Parathyroid adenoma (tissue), 2 donors: ENCODE data around the gene ABHD17B.

Experiments used
- H2AFZ ChIP-seq: fragments of 300-600 bp; sonication (generic); one replicate; pipeline ENCODE4 v1.7.0; 2017; ENCODE audit warnings: antibody characterized with exemption, mild to moderate bottlenecking
- H3K27ac ChIP-seq: fragments of 300-600 bp; sonication (generic); one replicate; pipeline ENCODE4 v1.7.0; 2017
- H3K27me3 ChIP-seq: fragments of 300-600 bp; sonication (generic); one replicate; pipeline ENCODE4 v1.7.0; 2017; ENCODE audit warnings: low read length; ENCODE audit not compliant: control insufficient read depth, insufficient read depth
- H3K36me3 ChIP-seq: fragments of 300-600 bp; sonication (generic); one replicate; pipeline ENCODE4 v1.7.0; 2017; ENCODE audit warnings: low read length; ENCODE audit not compliant: control insufficient read depth, insufficient read depth
- H3K4me1 ChIP-seq: fragments of 300-600 bp; sonication (generic); one replicate; pipeline ENCODE4 v1.7.0; 2017; ENCODE audit warnings: control low read depth
- H3K4me2 ChIP-seq: fragments of 300-600 bp; sonication (generic); one replicate; pipeline ENCODE4 v1.7.0; 2017; ENCODE audit warnings: low read length
- H3K4me3 ChIP-seq: fragments of 300-600 bp; sonication (generic); one replicate; pipeline ENCODE4 v1.7.0; 2017; ENCODE audit warnings: low read depth, low read length
- H3K79me2 ChIP-seq: fragments of 300-600 bp; sonication (generic); one replicate; pipeline ENCODE4 v1.7.0; 2017; ENCODE audit warnings: control low read depth
- H3K9ac ChIP-seq: fragments of 300-600 bp; sonication (generic); one replicate; pipeline ENCODE4 v1.7.0; 2017; ENCODE audit warnings: mild to moderate bottlenecking
- H3K9me3 ChIP-seq: fragments of 300-600 bp; sonication (generic); one replicate; pipeline ENCODE4 v1.7.0; 2017; ENCODE audit warnings: low read length; ENCODE audit not compliant: control insufficient read depth
- CTCF ChIP-seq: fragments of 300-600 bp; sonication (generic); IDR thresholded peaks from one replicate; pipeline ENCODE4 v1.7.0; 2017; ENCODE audit warnings: antibody characterized with exemption, mild to moderate bottlenecking
- donor health status: primary hyperparathyroidism.

ABHD17B gene

GRCh38 chr9:71876106-71876505 is 34.9 kb downstream of the ABHD17B start:
- Histone ChIP-seq H3K4me2 (no peak overlapping the region), H3K79me2 (peaks cover 11% of the 10 kb centered on the region), H3K9me3 (no peaks in the 10 kb centered on the region), H3K36me3 (no peaks in the 10 kb centered on the region), H3K4me1 (no peaks in the 10 kb centered on the region), H3K27me3 (no peaks in the 10 kb centered on the region), H3K27ac (no peak overlapping the region), H3K4me3 (no peak overlapping the region), H3K9ac (no peak overlapping the region), H2AFZ (no peak overlapping the region)
- no peak for TF ChIP-seq CTCF

GRCh38 chr9:71875345-71875744 is 35.6 kb downstream of the ABHD17B start:
- no peak for TF ChIP-seq CTCF
- Histone ChIP-seq H3K4me1 (no peaks in the 10 kb centered on the region), H3K36me3 (no peaks in the 10 kb centered on the region), H3K4me3 (no peak overlapping the region), H3K79me2 (peaks cover 11% of the 10 kb centered on the region), H3K27ac (no peak overlapping the region), H3K27me3 (no peaks in the 10 kb centered on the region), H3K9me3 (no peaks in the 10 kb centered on the region), H3K9ac (no peak overlapping the region), H3K4me2 (no peak overlapping the region), H2AFZ (no peak overlapping the region)

GRCh38 chr9:71863631-71864030 is 47.4 kb downstream of the ABHD17B start:
- no peak overlapping the region for H3K4me2 ChIP-seq
- no peak for TF ChIP-seq CTCF
- H3K4me3 ChIP-seq = no peak overlapping the region
- no peak overlapping the region for H2AFZ ChIP-seq
- no peaks in the 10 kb centered on the region for H3K4me1 ChIP-seq
- H3K9ac ChIP-seq = no peak overlapping the region
- no peaks in the 10 kb centered on the region for H3K27me3 ChIP-seq
- no peaks in the 10 kb centered on the region for H3K79me2 ChIP-seq
- H3K9me3 ChIP-seq = no peaks in the 10 kb centered on the region
- H3K27ac ChIP-seq = no peak overlapping the region
- H3K36me3 ChIP-seq = peaks cover 2% of the 10 kb centered on the region

- Histone ChIP-seq H3K9ac (no peak overlapping the region), H3K36me3 (peaks cover 2% of the 10 kb centered on the region), H3K79me2 (no peaks in the 10 kb centered on the region), H3K27ac (no peak overlapping the region), H3K4me2 (no peak overlapping the region), H3K4me1 (no peaks in the 10 kb centered on the region), H2AFZ (no peak overlapping the region), H3K4me3 (no peak overlapping the region), H3K27me3 (no peaks in the 10 kb centered on the region), H3K9me3 (no peaks in the 10 kb centered on the region)
- TF ChIP-seq CTCF = no peak
Measured at GRCh38 chr9:71861618-71862017, 49.4 kb downstream of the ABHD17B start.

- Histone ChIP-seq H3K27me3 (no peaks in the 10 kb centered on the region), H3K36me3 (peaks cover 2% of the 10 kb centered on the region), H2AFZ (no peak overlapping the region), H3K27ac (no peak overlapping the region), H3K4me3 (no peak overlapping the region), H3K9ac (no peak overlapping the region), H3K9me3 (no peaks in the 10 kb centered on the region), H3K4me1 (no peaks in the 10 kb centered on the region), H3K79me2 (no peaks in the 10 kb centered on the region), H3K4me2 (no peak overlapping the region)
- no peak for TF ChIP-seq CTCF
Measured at GRCh38 chr9:71859939-71860338, 51.1 kb downstream of the ABHD17B start.
